ENCODE measurements around the gene AGPAT1.
"Not testable (repeated sequence)": the region's sequence is repeated elsewhere in the genome, so short reads cannot be mapped to it uniquely, and the experiment has no call there.

DNA sequence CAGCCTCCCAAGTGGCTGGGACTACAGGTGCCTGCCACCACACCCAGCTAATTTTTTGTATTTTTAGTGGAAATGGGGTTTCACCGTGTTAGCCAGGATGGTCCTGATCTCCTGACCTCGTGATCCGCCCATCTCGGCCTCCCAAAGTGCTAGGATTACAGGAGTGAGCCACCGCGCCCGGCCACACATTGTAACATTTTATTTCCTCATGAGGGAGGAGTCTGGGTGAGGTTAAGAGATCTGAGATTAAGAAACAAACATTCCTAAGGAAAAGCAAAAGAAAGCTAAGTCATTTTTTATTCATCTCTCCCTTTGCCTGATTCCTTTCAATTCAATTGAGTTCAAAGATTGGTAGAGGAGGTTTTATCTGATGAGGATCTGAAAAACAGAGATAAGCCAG, 31.6 kb downstream of the AGPAT1 start:
- TF ChIP-seq, protein P1, sequence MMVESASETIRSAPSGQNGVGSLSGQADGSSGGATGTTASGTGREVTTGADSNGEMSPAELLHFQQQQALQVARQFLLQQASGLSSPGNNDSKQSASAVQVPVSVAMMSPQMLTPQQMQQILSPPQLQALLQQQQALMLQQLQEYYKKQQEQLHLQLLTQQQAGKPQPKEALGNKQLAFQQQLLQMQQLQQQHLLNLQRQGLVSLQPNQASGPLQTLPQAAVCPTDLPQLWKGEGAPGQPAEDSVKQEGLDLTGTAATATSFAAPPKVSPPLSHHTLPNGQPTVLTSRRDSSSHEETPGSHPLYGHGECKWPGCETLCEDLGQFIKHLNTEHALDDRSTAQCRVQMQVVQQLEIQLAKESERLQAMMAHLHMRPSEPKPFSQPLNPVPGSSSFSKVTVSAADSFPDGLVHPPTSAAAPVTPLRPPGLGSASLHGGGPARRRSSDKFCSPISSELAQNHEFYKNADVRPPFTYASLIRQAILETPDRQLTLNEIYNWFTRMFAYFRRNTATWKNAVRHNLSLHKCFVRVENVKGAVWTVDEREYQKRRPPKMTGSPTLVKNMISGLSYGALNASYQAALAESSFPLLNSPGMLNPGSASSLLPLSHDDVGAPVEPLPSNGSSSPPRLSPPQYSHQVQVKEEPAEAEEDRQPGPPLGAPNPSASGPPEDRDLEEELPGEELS (CRISPR knock-in tag; IDR thresholded peaks at IDR 0.05) = not testable (repeated sequence)
- TF ChIP-seq, protein P2, sequence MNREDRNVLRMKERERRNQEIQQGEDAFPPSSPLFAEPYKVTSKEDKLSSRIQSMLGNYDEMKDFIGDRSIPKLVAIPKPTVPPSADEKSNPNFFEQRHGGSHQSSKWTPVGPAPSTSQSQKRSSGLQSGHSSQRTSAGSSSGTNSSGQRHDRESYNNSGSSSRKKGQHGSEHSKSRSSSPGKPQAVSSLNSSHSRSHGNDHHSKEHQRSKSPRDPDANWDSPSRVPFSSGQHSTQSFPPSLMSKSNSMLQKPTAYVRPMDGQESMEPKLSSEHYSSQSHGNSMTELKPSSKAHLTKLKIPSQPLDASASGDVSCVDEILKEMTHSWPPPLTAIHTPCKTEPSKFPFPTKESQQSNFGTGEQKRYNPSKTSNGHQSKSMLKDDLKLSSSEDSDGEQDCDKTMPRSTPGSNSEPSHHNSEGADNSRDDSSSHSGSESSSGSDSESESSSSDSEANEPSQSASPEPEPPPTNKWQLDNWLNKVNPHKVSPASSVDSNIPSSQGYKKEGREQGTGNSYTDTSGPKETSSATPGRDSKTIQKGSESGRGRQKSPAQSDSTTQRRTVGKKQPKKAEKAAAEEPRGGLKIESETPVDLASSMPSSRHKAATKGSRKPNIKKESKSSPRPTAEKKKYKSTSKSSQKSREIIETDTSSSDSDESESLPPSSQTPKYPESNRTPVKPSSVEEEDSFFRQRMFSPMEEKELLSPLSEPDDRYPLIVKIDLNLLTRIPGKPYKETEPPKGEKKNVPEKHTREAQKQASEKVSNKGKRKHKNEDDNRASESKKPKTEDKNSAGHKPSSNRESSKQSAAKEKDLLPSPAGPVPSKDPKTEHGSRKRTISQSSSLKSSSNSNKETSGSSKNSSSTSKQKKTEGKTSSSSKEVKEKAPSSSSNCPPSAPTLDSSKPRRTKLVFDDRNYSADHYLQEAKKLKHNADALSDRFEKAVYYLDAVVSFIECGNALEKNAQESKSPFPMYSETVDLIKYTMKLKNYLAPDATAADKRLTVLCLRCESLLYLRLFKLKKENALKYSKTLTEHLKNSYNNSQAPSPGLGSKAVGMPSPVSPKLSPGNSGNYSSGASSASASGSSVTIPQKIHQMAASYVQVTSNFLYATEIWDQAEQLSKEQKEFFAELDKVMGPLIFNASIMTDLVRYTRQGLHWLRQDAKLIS (CRISPR knock-in tag; IDR thresholded peaks at IDR 0.05; ENCODE audit: borderline replicate concordance) = not testable (repeated sequence)
- not testable (repeated sequence) for TF ChIP-seq TEAD1, TP53, ATF1 (CRISPR knock-in tag; IDR thresholded peaks at IDR 0.05)
- TF ChIP-seq, protein P3, sequence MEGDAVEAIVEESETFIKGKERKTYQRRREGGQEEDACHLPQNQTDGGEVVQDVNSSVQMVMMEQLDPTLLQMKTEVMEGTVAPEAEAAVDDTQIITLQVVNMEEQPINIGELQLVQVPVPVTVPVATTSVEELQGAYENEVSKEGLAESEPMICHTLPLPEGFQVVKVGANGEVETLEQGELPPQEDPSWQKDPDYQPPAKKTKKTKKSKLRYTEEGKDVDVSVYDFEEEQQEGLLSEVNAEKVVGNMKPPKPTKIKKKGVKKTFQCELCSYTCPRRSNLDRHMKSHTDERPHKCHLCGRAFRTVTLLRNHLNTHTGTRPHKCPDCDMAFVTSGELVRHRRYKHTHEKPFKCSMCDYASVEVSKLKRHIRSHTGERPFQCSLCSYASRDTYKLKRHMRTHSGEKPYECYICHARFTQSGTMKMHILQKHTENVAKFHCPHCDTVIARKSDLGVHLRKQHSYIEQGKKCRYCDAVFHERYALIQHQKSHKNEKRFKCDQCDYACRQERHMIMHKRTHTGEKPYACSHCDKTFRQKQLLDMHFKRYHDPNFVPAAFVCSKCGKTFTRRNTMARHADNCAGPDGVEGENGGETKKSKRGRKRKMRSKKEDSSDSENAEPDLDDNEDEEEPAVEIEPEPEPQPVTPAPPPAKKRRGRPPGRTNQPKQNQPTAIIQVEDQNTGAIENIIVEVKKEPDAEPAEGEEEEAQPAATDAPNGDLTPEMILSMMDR (IDR thresholded peaks at IDR 0.05) = not testable (repeated sequence)

Measured in WTC11 (cell line).